H1 (cell line): ENCODE results near the gene CFHR4. TPM values are rescaled to one million over a fixed set of nuclear protein-coding genes. Genes with fewer than 3 reads are reported as not detected.
A peak's percentile ranks its signal among the peaks of the same experiment; 100 is the strongest.

ENCODE experiments used
- RAD21 ChIP-seq, 2 experiments: IDR thresholded peaks in 1 of 2; conservative IDR thresholded peaks in 1 of 2; 2 replicates each; pipeline ENCODE4 v1.6.1; 2011; ENCODE audit warnings: low read depth in 2 of 2, low read length in 2 of 2, improper control_type of control experiment in 1 of 2, inconsistent platforms in 1 of 2, mild to moderate bottlenecking in 1 of 2, moderate library complexity in 1 of 2
- polyA plus RNA-seq, 7 experiments: library from polyadenylated mRNA; depleted of rRNA in 3 of 7; stranded (reverse) in 5 of 7; unstranded in 2 of 7; fragments of >200 nt in 5 of 7; fragments of 200-250 nt in 2 of 7; gene quantifications; 1 replicate in 5 of 7; 2 replicates in 1 of 7; 4 replicates in 1 of 7; pipeline versions ENCODE4 v1.2.1 to v1.2.3, GENCODE V29; 2011 to 2013; ENCODE audit warnings: missing spikeins in 2 of 7, mixed read lengths in 2 of 7
- total RNA-seq: library from RNA; stranded (reverse); fragmentation: NEBNext Ultra II Directional; extraction: Animal tissue kit (Norgen Biotek cat#: 25700); gene quantifications from 2 replicates; pipeline ENCODE4 v1.2.1, GENCODE V29; 2021

Gene CFHR4
- total and polyA plus RNA-seq, 2 of the 8 experiments (the other 6 are each of a cell fraction or from before 2014, with no cell fraction given), result not detected

DNA sequence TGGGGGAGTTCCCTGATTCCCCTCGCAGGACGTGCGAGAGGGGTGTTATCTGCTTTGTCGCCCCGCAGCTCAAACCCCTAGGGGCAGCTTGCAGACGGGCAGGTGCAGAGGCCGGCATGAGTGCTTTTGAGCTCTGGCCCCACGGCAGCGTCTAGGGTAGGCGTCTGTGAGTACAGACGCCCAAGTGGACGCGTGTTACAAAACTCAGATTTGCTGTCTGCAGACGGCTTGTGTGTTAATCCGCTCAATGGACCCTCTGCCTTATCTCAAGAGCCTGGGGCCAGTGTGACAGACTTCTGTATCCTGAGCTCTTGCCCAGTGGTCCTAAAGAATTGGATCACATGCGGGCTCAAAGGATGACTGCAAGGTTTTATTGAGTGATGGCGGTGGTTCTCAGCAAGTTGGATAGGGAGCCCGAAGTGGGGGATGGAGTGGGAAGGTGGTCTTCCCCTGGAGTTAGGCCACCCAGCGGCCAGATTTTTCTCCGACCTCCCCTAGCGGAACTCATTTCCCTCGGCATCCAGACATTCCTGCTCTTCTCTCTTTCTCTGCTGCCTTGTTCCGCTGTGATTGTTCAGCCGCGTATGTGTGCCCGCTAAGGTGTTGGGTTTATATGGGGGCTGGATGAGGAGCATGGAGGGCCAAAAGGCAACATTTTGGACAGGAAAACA lies 9.4 kb downstream of the CFHR4 start (continued):
- peak in 1 of 2 experiments; percentile 30; a peak in 1 of 4 replicates for TF ChIP-seq RAD21 (IDR thresholded peaks at IDR 0.05 in 1 of 2, conservative IDR thresholded peaks at IDR 0.05 in 1 of 2; ENCODE audit: low read depth in 2 of 2, low read length in 2 of 2)
